HepG2 (cell line): ENCODE measurements around the gene LST1. TPM values are rescaled to one million over a fixed set of nuclear protein-coding genes. Genes with fewer than 3 reads are reported as not detected.

ENCODE experiments used
- BCLAF1 ChIP-seq: fragments of 450-650 bp; IDR thresholded peaks from 2 replicates; pipeline ENCODE4 v1.6.1; 2017; ENCODE audit warnings: mild to moderate bottlenecking
- EP300 ChIP-seq, 3 experiments: sonication (generic) in 1 of 3; formaldehyde crosslinking in 1 of 3; IDR thresholded peaks; 2 replicates each; pipeline versions ENCODE4 v1.5.1 to v1.6.1; 2011 to 2020; ENCODE audit warnings: low read depth in 2 of 3, low read length in 2 of 3, borderline replicate concordance in 1 of 3, improper control_type of control experiment in 1 of 3, mild to moderate bottlenecking in 1 of 3, missing genetic modification reagents in 1 of 3, moderate library complexity in 1 of 3
- GLMP ChIP-seq: sonication (generic); formaldehyde crosslinking; IDR thresholded peaks from 2 replicates; pipeline ENCODE4 v1.9.0; 2021; ENCODE audit warnings: missing genetic modification reagents, mild to moderate bottlenecking, borderline replicate concordance
- HOXA3 ChIP-seq: sonication (generic); formaldehyde crosslinking; IDR thresholded peaks from 2 replicates; pipeline ENCODE4 v1.5.0; 2020; ENCODE audit warnings: missing genetic modification reagents
- KLF6 ChIP-seq: IDR thresholded peaks from 2 replicates; pipeline ENCODE4 v1.8.0; 2016; ENCODE audit warnings: missing biosample characterization, missing genetic modification reagents
- MEIS1 ChIP-seq: sonication (generic); formaldehyde crosslinking; IDR thresholded peaks from 2 replicates; pipeline ENCODE4 v1.9.0; 2021; ENCODE audit warnings: mild to moderate bottlenecking, missing genetic modification reagents, moderate library complexity, borderline replicate concordance
- PPARG ChIP-seq: conservative IDR thresholded peaks from 2 replicates; pipeline ENCODE4 v1.6.1; 2016; ENCODE audit warnings: missing biosample characterization, missing genetic modification reagents
- RBM39 ChIP-seq: fragments of 200-400 bp; formaldehyde crosslinking; IDR thresholded peaks from one replicate; pipeline ENCODE4 v1.6.1; 2018; ENCODE audit warnings: antibody characterized with exemption, mild to moderate bottlenecking, low read depth, low read length; ENCODE audit not compliant: poor library complexity, severe bottlenecking
- RCOR2 ChIP-seq: IDR thresholded peaks from 2 replicates; pipeline ENCODE4 v1.6.1; 2016; ENCODE audit warnings: missing biosample characterization, missing genetic modification reagents
- SNRNP70 ChIP-seq: fragments of 200-400 bp; formaldehyde crosslinking; IDR thresholded peaks from 2 replicates; pipeline ENCODE4 v1.6.1; 2017; ENCODE audit warnings: mild to moderate bottlenecking, low read depth, low read length, moderate library complexity
- THYN1 ChIP-seq: sonication (generic); formaldehyde crosslinking; IDR thresholded peaks from 2 replicates; pipeline ENCODE4 v1.8.1; 2023; ENCODE audit warnings: low read depth, mild to moderate bottlenecking, moderate library complexity, missing genetic modification reagents, borderline replicate concordance
- U2AF2 ChIP-seq: fragments of 200-400 bp; formaldehyde crosslinking; IDR thresholded peaks from 2 replicates; pipeline ENCODE4 v1.6.1; 2017; ENCODE audit warnings: low read depth, mild to moderate bottlenecking, low read length
- ZBTB44 ChIP-seq: sonication (generic); formaldehyde crosslinking; IDR thresholded peaks from 2 replicates; pipeline ENCODE4 v1.4.0; 2020; ENCODE audit warnings: missing genetic modification reagents
- ZNF18 ChIP-seq: sonication (generic); formaldehyde crosslinking; IDR thresholded peaks from 2 replicates; pipeline ENCODE4 v1.8.0; 2022; ENCODE audit warnings: mild to moderate bottlenecking, missing genetic modification reagents; ENCODE audit not compliant: insufficient replicate concordance
- ZNF280D ChIP-seq: sonication (generic); formaldehyde crosslinking; IDR thresholded peaks from 2 replicates; pipeline ENCODE4 v1.5.1; 2020; ENCODE audit warnings: mild to moderate bottlenecking, missing genetic modification reagents
- ZNF678 ChIP-seq: sonication (generic); formaldehyde crosslinking; IDR thresholded peaks from 2 replicates; pipeline ENCODE4 v1.4.0; 2020; ENCODE audit warnings: mild to moderate bottlenecking, missing genetic modification reagents
- polyA plus RNA-seq, 8 experiments: library from polyadenylated mRNA; depleted of rRNA in 3 of 8; stranded (reverse) in 7 of 8; unstranded in 1 of 8; fragments of >200 nt; fragmentation: Illumina TruSeq in 4 of 8; extraction: Trizol in 4 of 8; gene quantifications; 2 replicates each; pipeline versions ENCODE4 v1.2.1 to v1.2.3, GENCODE V29; 2011 to 2016; ENCODE audit warnings: low read depth in 4 of 8, missing spikeins in 1 of 8, mixed read lengths in 1 of 8; ENCODE audit not compliant: insufficient read depth in 1 of 8
- total RNA-seq, 5 experiments: library from RNA; depleted of rRNA; stranded (reverse); fragments of >200 nt; fragmentation: Illumina TruSeq; extraction: Trizol; gene quantifications; 2 replicates each; pipeline ENCODE4 v1.2.3, GENCODE V29; 2016; ENCODE audit warnings: low read depth in 1 of 5

Gene LST1
- total and polyA plus RNA-seq, 2 of the 13 experiments (the other 11 are each of a cell fraction or from before 2014, with no cell fraction given) = not detected

- no peak for TF ChIP-seq ZNF18 (CRISPR knock-in tag)
- no peak for TF ChIP-seq BCLAF1
- no peak; the same call in none of the 2 replicates for TF ChIP-seq HOXA3 (CRISPR knock-in tag)
- no peak for TF ChIP-seq U2AF2
- 0 out of 2 replicates have a peak, but pooled peaks have one; percentile 45 for TF ChIP-seq THYN1
- no peak for TF ChIP-seq SNRNP70
- TF ChIP-seq PPARG (CRISPR knock-in tag) = no peak
- no peak for TF ChIP-seq RCOR2
- peak; percentile 75; the same call in 1 of the 2 replicates for TF ChIP-seq ZNF678
- no peak for TF ChIP-seq RBM39
- TF ChIP-seq ZBTB44 (CRISPR knock-in tag) = peak; percentile 43; the same call in 1 of the 2 replicates
- peak; percentile 87; the same call in 1 of the 2 replicates for TF ChIP-seq MEIS1 (CRISPR knock-in tag)
- no peak; the same call in 1 of the 2 replicates for TF ChIP-seq KLF6 (CRISPR knock-in tag)
- TF ChIP-seq ZNF280D (CRISPR knock-in tag) = peak; percentile 60; the same call in 1 of the 2 replicates
- TF ChIP-seq GLMP = no peak
- no peak; a peak in 1 of 4 replicates for TF ChIP-seq EP300 (IDR thresholded peaks at IDR 0.05; ENCODE audit: low read depth in 2 of 2, low read length in 2 of 2)
- TF ChIP-seq EP300 (CRISPR knock-in tag; IDR thresholded peaks at IDR 0.05; ENCODE audit: borderline replicate concordance) = peak; percentile 57; the same call in 1 of the 2 replicates
Observed at GRCh38 chr6:31619805-31620585, 33.9 kb downstream of the LST1 start (continued).
